ENCODE results near the gene PLEKHH1.
"Not testable (repeated sequence)": the region's sequence is repeated elsewhere in the genome, so short reads cannot be mapped to it uniquely, and the experiment has no call there.

The PLEKHH1 gene

GRCh38 chr14:67582061-67582460 lies 49.0 kb downstream of the PLEKHH1 start:
- Mint-ChIP-seq H3K9me3 (no peaks in the 10 kb centered on the region), H3K27me3 (ENCODE audit: low read depth, poor library complexity) (no peaks in the 10 kb centered on the region), H3K36me3 (ENCODE audit: low read depth) (peaks cover 18% of the 10 kb centered on the region), H3K4me3 (no peak overlapping the region), H3K27ac (no peak overlapping the region), H3K4me1 (no peaks in the 10 kb centered on the region)
- no peak for TF ChIP-seq CTCF (IDR thresholded peaks at IDR 0.05)
- DNase-seq = no peak

GRCh38 chr14:67583711-67584644 lies 50.9 kb downstream of the PLEKHH1 start:
- H3K9me3 Mint-ChIP-seq = no peaks in the 10 kb centered on the region
- H3K36me3 Mint-ChIP-seq (ENCODE audit: low read depth) = peaks cover 21% of the 10 kb centered on the region
- H3K4me1 Mint-ChIP-seq = no peaks in the 10 kb centered on the region
- peak; percentile 44 for DNase-seq
- peak; percentile 77 for TF ChIP-seq CTCF (IDR thresholded peaks at IDR 0.05)
- H3K27me3 Mint-ChIP-seq (ENCODE audit: low read depth, poor library complexity) = no peaks in the 10 kb centered on the region
- no peak overlapping the region for H3K4me3 Mint-ChIP-seq
- H3K27ac Mint-ChIP-seq = no peak overlapping the region

GRCh38 chr14:67584978-67585377 lies 51.9 kb downstream of the PLEKHH1 start:
- no peaks in the 10 kb centered on the region for H3K9me3 Mint-ChIP-seq
- no peak overlapping the region for H3K27ac Mint-ChIP-seq
- H3K4me1 Mint-ChIP-seq = no peaks in the 10 kb centered on the region
- DNase-seq = no peak
- TF ChIP-seq CTCF (IDR thresholded peaks at IDR 0.05) = no peak
- H3K36me3 Mint-ChIP-seq (ENCODE audit: low read depth) = peaks cover 16% of the 10 kb centered on the region
- H3K4me3 Mint-ChIP-seq = no peak overlapping the region
- no peaks in the 10 kb centered on the region for H3K27me3 Mint-ChIP-seq (ENCODE audit: low read depth, poor library complexity)

- TF ChIP-seq CTCF (IDR thresholded peaks at IDR 0.05) = no peak
- Mint-ChIP-seq H3K4me1 (no peaks in the 10 kb centered on the region), H3K27ac (no peak overlapping the region), H3K36me3 (ENCODE audit: low read depth) (peaks cover 24% of the 10 kb centered on the region), H3K27me3 (ENCODE audit: low read depth, poor library complexity) (no peaks in the 10 kb centered on the region), H3K4me3 (no peak overlapping the region), H3K9me3 (no peaks in the 10 kb centered on the region)
- DNase-seq = no peak
Observed at GRCh38 chr14:67586369-67586768, 53.3 kb downstream of the PLEKHH1 start.

- no peak for TF ChIP-seq CTCF (IDR thresholded peaks at IDR 0.05)
- DNase-seq = no peak
- Mint-ChIP-seq H3K9me3 (no peaks in the 10 kb centered on the region), H3K27me3 (ENCODE audit: low read depth, poor library complexity) (no peaks in the 10 kb centered on the region), H3K27ac (no peak overlapping the region), H3K4me3 (no peak overlapping the region), H3K36me3 (ENCODE audit: low read depth) (peaks cover 28% of the 10 kb centered on the region), H3K4me1 (no peaks in the 10 kb centered on the region)
Observed at GRCh38 chr14:67589204-67589770, 56.2 kb downstream of the PLEKHH1 start.

- H3K36me3 Mint-ChIP-seq (ENCODE audit: low read depth) = peaks cover 37% of the 10 kb centered on the region
- not testable (repeated sequence) for H3K27ac Mint-ChIP-seq; H3K27me3 Mint-ChIP-seq (ENCODE audit: low read depth, poor library complexity); H3K4me3 Mint-ChIP-seq; DNase-seq; H3K9me3 Mint-ChIP-seq; H3K4me1 Mint-ChIP-seq
Observed at GRCh38 chr14:67593650-67594049, 60.6 kb downstream of the PLEKHH1 start.

Measured in nephron progenitor cell (in vitro differentiated cells).